Activated CD4-positive, alpha-beta memory T cell treated with anti-CD3 and anti-CD28 coated beads, Interleukin-2, amount 10 ng/mL, durations not matched to agents 7 days and 5 days (primary cell): ENCODE results near the gene CDH8. TPM values are rescaled to one million over a fixed set of nuclear protein-coding genes. Genes with fewer than 3 reads are reported as not detected.

Experiments used
- CTCF ChIA-PET: fragments of 350-600 bp; sonication (Branson Sonifier 250); formaldehyde crosslinking; loops from one replicate; lab custom pipeline; 2021; ENCODE audit warnings: antibody characterized with exemption, inconsistent platforms; lab: Charles Lee
- POLR2A ChIA-PET: fragments of 350-600 bp; sonication (Branson Sonifier 250); formaldehyde crosslinking; loops from one replicate; lab custom pipeline; 2021; ENCODE audit warnings: antibody characterized with exemption; lab: Charles Lee
- DNase-seq: peaks from one replicate; pipeline ENCODE4 v3.0.0-alpha.2; 2020
- H3K27ac Mint-ChIP-seq: one replicate; pipeline ENCODE4 v1.8.0; 2021; ENCODE audit warnings: mild to moderate bottlenecking, mixed read lengths
- H3K27me3 Mint-ChIP-seq: one replicate; pipeline ENCODE4 v1.8.0; 2021; ENCODE audit warnings: mixed read lengths
- H3K36me3 Mint-ChIP-seq: one replicate; pipeline ENCODE4 v1.8.0; 2021; ENCODE audit warnings: low read depth, mixed read lengths
- H3K4me1 Mint-ChIP-seq: one replicate; pipeline ENCODE4 v1.8.0; 2021; ENCODE audit warnings: mixed read lengths
- H3K4me3 Mint-ChIP-seq: one replicate; pipeline ENCODE4 v1.8.0; 2021; ENCODE audit warnings: mild to moderate bottlenecking, mixed read lengths
- H3K9me3 Mint-ChIP-seq: one replicate; pipeline ENCODE4 v1.8.0; 2021; ENCODE audit warnings: mixed read lengths
- total RNA-seq, 2 experiments: library from RNA; stranded (reverse); gene quantifications; one replicate each; pipeline ENCODE4 v1.2.3, GENCODE V29; 2021

CDH8 gene
- total RNA-seq, 2 experiments from 2014 or later: not detected

DNA sequence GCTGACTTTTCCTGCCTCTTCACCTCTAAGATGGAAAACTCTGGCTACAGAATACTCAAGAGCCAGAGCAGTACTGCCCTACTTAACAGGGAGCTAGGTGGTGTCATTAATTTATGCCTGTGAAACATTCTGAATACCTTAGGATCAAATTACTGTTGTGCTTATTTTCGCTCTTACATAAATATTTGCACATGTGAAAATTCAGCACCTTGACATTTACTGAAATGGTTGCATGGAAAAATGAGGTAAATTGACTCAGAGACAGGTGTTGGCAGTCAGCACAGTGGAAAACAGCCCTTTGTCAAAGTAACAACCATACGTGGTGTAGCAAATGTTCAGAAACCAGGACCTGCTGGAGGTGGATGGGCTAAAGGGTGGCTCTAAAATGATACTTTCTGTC, 193.6 kb downstream of the CDH8 start:
- peaks cover 28% of the 10 kb centered on the region for H3K9me3 Mint-ChIP-seq
- no peak overlapping the region for H3K4me3 Mint-ChIP-seq
- POLR2A ChIA-PET: no interaction called here

DNA sequence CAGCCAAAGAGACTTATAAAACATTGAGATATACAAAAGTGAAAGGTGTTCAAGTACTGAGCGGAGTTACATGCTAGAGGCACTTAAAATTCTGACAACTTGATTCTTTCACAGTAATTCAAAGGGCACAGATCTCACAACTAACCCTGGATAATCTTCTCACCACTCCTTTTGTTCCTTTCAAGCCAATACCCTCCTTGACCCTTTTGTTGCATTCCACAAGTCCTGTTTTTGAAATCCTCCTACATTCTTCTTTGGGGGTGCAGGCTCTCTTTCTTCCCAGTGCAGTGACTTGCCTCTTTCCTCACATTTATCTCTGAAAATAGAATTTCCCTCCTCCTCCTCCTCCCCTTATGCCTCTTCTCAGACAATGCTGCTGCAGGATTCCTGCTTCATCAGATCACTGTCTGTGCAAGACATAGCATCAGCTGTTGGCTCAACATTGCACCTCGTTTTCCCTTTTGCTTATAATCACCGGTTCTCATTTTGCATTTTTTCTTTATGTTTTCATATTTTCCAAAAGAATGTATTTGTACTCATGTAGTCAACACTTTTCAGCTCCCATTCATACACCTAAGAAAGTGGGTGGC, 199.3 kb downstream of the CDH8 start:
- CTCF ChIA-PET: no interaction called here

More for the DNA sequence above, 193.6 kb downstream of the CDH8 start:
- CTCF ChIA-PET: no interaction called here
- H3K4me1 Mint-ChIP-seq: no peaks in the 10 kb centered on the region
- no peaks in the 10 kb centered on the region for H3K36me3 Mint-ChIP-seq
- no peak overlapping the region for H3K27ac Mint-ChIP-seq
- no peaks in the 10 kb centered on the region for H3K27me3 Mint-ChIP-seq
- no peak for DNase-seq

DNA sequence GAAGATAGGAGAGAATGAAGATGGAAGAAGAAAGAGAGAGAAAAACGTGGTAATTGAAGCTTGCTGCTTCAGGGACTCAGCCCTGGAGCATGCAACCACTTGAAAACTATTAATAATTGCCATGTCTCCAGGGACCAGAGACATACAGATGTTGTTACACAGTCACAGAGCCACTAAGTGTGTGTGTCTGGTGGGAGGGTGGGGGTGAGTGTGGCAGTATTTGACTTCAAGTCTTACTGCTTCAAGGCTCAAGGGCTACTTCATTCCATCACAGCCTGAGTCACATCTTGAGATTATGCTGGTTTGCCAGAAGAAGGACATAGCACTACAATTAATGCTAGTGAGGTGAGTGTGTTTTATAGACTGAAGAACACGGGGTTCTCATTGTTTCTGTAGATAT, 202.2 kb downstream of the CDH8 start:
- ChIA-PET CTCF (no interaction called here), POLR2A (no interaction called here)
- H3K36me3 Mint-ChIP-seq: no peaks in the 10 kb centered on the region
- no peaks in the 10 kb centered on the region for H3K27me3 Mint-ChIP-seq
- H3K9me3 Mint-ChIP-seq: peaks cover 27% of the 10 kb centered on the region
- H3K4me1 Mint-ChIP-seq: no peaks in the 10 kb centered on the region
- no peak for DNase-seq
- no peak overlapping the region for H3K4me3 Mint-ChIP-seq
- H3K27ac Mint-ChIP-seq: no peak overlapping the region

More for the DNA sequence above, 199.3 kb downstream of the CDH8 start:
- Mint-ChIP-seq H3K4me1 (no peaks in the 10 kb centered on the region), H3K27ac (no peak overlapping the region), H3K4me3 (no peak overlapping the region), H3K36me3 (no peaks in the 10 kb centered on the region), H3K9me3 (peaks cover 23% of the 10 kb centered on the region), H3K27me3 (no peaks in the 10 kb centered on the region)
- POLR2A ChIA-PET: no interaction called here
- no peak for DNase-seq

DNA sequence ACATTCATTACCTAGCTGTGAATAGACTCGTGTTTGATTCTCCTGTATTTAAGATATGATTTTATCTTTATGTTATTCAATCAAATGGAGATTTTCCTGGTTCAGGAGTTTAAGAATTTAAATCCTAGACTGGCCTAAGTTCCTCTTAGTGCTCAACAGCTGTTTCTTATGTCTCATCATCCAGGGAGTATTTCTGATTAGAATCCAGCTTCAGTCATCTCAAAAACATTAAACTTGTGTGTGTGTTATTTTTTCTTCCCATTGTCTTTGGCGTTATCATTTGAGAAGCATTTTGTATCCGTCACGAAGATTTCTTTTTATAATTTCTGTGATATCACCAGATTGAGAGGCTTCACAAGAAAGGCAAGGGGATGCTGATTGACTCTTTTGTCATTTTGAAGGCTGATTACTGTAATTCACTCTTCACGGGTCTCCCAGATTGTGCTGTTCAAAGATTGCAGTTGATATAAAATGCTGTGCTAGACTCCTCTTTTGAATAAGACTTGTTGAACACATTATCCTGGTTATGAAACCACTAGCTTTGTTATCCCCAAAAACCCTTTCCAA, 204.8 kb downstream of the CDH8 start:
- H3K27me3 Mint-ChIP-seq: no peaks in the 10 kb centered on the region
- no peak overlapping the region for H3K4me3 Mint-ChIP-seq
- ChIA-PET CTCF (no interaction called here), POLR2A (no interaction called here)
- H3K27ac Mint-ChIP-seq: no peak overlapping the region
- H3K4me1 Mint-ChIP-seq: no peaks in the 10 kb centered on the region
- no peak for DNase-seq
- H3K36me3 Mint-ChIP-seq: no peaks in the 10 kb centered on the region
- peaks cover 16% of the 10 kb centered on the region for H3K9me3 Mint-ChIP-seq

DNA sequence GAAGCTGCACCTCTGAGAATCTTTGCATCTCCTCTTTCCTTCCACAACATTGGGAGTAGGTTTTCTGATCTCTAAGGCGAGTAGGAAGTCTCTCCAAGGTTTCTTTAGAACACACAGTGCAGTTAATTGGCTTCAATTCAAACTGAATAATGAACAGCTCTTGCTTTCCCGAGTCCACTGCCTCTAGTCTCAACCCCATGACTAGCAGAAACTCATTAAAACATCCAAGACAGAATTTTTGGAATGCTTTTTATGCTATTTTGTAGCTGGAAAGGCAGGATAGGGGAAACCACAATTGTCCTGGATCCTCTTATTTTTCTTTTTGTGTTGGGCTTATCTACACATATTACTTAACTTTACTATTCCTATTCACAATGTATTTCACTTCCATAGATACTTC, 206.6 kb downstream of the CDH8 start:
- H3K4me3 Mint-ChIP-seq: no peak overlapping the region
- CTCF ChIA-PET: no interaction called here
- no peaks in the 10 kb centered on the region for H3K4me1 Mint-ChIP-seq
- no peak for DNase-seq
- no peaks in the 10 kb centered on the region for H3K27me3 Mint-ChIP-seq
- POLR2A ChIA-PET: no interaction called here
- no peak overlapping the region for H3K27ac Mint-ChIP-seq
- H3K36me3 Mint-ChIP-seq: no peaks in the 10 kb centered on the region
- peaks cover 16% of the 10 kb centered on the region for H3K9me3 Mint-ChIP-seq

DNA sequence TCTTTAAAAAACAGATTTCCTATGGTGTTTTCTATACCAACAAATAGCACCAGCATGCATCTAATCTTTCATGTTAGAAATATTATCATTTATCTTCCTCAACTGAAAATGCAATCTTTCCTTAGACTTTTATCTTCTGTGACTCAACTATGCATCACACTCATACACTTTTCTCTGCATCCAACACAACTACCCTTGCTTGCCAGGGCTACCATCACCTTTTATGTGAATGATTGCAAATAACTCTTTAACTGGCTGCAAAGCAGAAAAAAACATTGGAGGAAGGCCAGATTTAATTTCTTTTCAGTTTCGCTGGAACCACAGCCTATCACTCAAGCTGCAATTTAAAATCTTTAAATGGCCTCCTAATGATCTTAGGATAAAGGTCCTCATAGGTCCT, 212.9 kb downstream of the CDH8 start:
- ChIA-PET POLR2A (no interaction called here), CTCF (no interaction called here)

DNA sequence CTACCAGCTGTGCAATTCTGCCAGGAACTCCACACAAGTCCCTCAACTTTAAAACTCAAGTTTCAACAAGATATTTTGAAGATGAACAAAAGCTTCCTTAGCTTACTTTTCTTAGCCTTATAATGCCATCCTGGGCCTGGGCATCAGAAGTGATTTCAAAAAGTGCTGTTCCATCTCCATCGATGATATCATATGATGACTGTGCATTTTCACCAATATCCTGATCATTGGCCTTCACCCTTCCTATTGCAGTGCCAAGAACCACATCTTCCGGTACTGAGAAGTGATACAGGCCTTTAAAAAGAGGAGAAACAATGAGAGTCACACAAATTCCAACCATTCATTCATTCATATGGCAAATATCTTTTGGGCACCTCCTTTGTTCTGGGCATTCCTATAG, 215.4 kb downstream of the CDH8 start:
- Mint-ChIP-seq H3K4me1 (no peaks in the 10 kb centered on the region), H3K27ac (no peak overlapping the region), H3K36me3 (no peaks in the 10 kb centered on the region), H3K9me3 (peaks cover 11% of the 10 kb centered on the region), H3K4me3 (no peak overlapping the region), H3K27me3 (no peaks in the 10 kb centered on the region)
- ChIA-PET POLR2A (no interaction called here), CTCF (interaction anchor here (0.6 kb wide), 1 partner anchor 516 kb away, joined by 3 read pairs; no protein-coding TSS in a partner anchor)
- DNase-seq: no peak

More for the DNA sequence above, 212.9 kb downstream of the CDH8 start:
- no peaks in the 10 kb centered on the region for H3K36me3 Mint-ChIP-seq
- H3K27me3 Mint-ChIP-seq: no peaks in the 10 kb centered on the region
- H3K9me3 Mint-ChIP-seq: peaks cover 16% of the 10 kb centered on the region
- no peak overlapping the region for H3K27ac Mint-ChIP-seq
- no peak for DNase-seq
- H3K4me3 Mint-ChIP-seq: no peak overlapping the region
- H3K4me1 Mint-ChIP-seq: no peaks in the 10 kb centered on the region

DNA sequence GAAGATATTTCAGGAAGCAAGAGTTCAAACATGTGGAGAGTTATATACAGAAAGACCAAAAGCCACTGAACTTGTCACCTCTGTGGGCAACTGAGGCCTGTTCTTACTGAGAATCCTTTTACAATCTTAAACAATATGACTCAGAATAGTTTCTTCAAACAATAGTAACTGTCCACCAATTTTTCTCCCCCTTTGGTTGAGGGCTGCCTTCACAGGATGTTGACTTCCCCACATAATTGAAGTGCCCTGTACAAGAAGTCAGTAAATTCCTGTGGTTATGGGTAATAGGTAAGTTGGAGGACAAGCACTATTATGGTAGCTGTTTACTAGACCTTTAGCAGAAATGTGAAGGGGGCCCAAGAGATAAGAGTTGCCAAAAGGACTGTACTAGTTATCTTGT, 215.8 kb downstream of the CDH8 start:
- POLR2A ChIA-PET: no interaction called here
- Mint-ChIP-seq H3K4me1 (no peaks in the 10 kb centered on the region), H3K27ac (no peak overlapping the region), H3K27me3 (no peaks in the 10 kb centered on the region), H3K4me3 (no peak overlapping the region), H3K9me3 (peaks cover 11% of the 10 kb centered on the region), H3K36me3 (no peaks in the 10 kb centered on the region)
- CTCF ChIA-PET: interaction anchor here (0.6 kb wide), 1 partner anchor 516 kb away, joined by 3 read pairs; no protein-coding TSS in a partner anchor
- no peak for DNase-seq

DNA sequence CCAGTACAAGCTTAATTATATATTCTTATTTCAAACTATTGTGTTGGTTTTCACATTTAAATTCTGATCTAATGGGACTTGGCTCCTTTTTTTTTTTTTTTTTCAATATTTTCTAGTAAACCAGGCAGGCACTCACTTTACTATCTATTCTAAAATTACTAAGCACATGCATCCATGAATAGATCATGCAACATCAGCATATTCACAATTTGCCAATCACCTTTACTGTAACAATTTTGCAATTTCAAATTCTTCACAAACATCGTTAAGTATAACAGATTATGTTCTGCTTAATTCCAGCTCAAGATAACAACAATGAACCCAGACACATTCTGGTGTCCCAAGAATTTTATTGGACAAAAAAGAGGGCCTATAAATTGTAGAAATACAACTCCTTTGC, 217.4 kb downstream of the CDH8 start:
- peaks cover 11% of the 10 kb centered on the region for H3K9me3 Mint-ChIP-seq

DNA sequence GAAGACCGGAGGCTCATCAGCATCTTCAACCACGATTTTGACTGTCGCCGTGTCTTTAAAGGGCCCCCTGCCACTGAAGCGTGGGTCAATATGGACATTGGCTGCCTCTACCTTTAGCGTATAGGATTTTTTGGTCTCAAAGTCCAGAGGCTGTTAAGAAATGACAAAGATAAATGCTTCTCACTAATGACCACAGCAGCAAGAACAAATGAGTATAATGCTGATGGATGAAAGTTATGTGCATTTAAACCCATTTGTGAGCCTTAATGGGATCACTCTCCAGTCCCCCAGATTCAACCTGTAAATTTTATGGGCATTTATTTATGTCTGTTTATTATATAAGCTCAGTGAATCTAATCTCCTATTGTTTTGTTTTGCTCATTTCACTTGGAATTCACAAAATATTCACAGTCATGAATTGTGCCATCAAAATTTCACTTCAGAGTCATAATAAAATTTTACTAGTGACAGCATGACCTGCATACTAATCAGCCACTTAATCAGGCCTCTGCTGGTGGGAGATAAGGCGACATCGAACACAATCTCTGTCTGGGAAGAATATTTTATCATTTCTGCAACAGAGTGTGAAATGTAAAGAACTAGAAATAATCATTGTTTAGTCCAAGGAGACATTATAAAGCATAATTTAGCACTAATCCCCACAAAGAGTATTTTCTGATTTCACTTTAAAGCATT, 218.5 kb downstream of the CDH8 start:
- peaks cover 10% of the 10 kb centered on the region for H3K9me3 Mint-ChIP-seq
- no peaks in the 10 kb centered on the region for H3K27me3 Mint-ChIP-seq
- H3K4me3 Mint-ChIP-seq: no peak overlapping the region
- CTCF ChIA-PET: no interaction called here
- POLR2A ChIA-PET: no interaction called here
- DNase-seq: no peak
- no peaks in the 10 kb centered on the region for H3K36me3 Mint-ChIP-seq
- H3K4me1 Mint-ChIP-seq: no peaks in the 10 kb centered on the region
- no peak overlapping the region for H3K27ac Mint-ChIP-seq

More for the DNA sequence above, 217.4 kb downstream of the CDH8 start:
- DNase-seq: no peak
- H3K36me3 Mint-ChIP-seq: no peaks in the 10 kb centered on the region
- H3K4me3 Mint-ChIP-seq: no peak overlapping the region
- H3K4me1 Mint-ChIP-seq: no peaks in the 10 kb centered on the region
- ChIA-PET CTCF (interaction anchor here (0.7 kb wide), 1 partner anchor 59 kb away, joined by 3 read pairs; no protein-coding TSS in a partner anchor), POLR2A (no interaction called here)
- no peak overlapping the region for H3K27ac Mint-ChIP-seq
- no peaks in the 10 kb centered on the region for H3K27me3 Mint-ChIP-seq

DNA sequence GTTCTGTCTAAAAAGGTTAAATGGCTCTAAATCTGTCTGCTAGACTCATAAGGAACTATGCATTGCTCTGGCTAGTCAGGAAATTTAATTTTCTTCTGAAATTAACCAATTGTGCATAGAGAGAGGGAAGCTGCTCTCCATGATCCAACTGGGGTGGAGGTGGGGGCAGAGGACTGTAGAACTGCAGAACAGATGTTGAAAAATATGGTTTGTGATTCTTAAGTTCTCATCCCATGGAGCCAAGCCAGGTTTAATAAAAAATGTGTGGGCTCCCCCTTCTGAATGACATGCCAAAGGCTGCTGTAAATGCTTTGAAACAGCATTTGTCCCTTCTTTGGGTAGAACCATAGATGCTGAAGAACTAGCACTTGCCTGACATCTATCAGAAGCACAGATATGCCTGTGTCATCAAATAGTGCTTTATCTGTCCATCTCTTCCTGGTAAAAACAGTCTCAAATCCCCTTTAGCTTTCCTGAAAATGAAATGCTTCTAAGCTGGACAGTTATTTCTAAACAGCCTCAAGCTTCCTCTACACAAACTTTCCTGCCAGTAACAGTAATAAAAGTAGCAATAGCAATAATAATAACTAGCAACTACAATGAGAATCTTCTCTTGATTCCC, 221.4 kb downstream of the CDH8 start:
- H3K27me3 Mint-ChIP-seq: no peaks in the 10 kb centered on the region
- POLR2A ChIA-PET: no interaction called here
- no peaks in the 10 kb centered on the region for H3K4me1 Mint-ChIP-seq
- H3K4me3 Mint-ChIP-seq: no peak overlapping the region
- H3K9me3 Mint-ChIP-seq: peaks cover 6% of the 10 kb centered on the region
- no peaks in the 10 kb centered on the region for H3K36me3 Mint-ChIP-seq
- CTCF ChIA-PET: no interaction called here
- no peak overlapping the region for H3K27ac Mint-ChIP-seq
- DNase-seq: no peak

DNA sequence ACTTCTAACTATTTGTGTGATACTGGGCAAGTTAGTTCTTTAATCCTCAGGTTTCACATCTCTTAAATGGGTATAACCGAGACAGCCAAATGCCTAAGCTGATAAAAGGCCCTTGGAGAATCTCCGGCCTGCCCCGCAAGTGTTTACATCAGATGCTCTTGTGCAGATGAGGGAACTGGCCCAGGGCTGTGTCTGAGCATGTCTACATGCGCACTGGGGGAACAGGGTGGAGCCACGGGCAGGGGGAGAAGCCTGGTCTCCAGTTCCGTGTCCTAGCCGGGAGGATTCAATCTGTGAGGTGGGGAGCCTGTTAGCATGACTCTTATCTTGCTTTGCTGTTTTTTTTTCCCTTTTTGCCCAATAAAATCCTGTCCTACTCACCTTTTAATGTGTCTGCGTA, 222.9 kb downstream of the CDH8 start:
- Mint-ChIP-seq H3K4me1 (no peaks in the 10 kb centered on the region), H3K27ac (no peak overlapping the region), H3K4me3 (no peak overlapping the region), H3K36me3 (no peaks in the 10 kb centered on the region), H3K27me3 (no peaks in the 10 kb centered on the region), H3K9me3 (peaks cover 6% of the 10 kb centered on the region)
- DNase-seq: no peak
- POLR2A ChIA-PET: no interaction called here
- CTCF ChIA-PET: no interaction called here

DNA sequence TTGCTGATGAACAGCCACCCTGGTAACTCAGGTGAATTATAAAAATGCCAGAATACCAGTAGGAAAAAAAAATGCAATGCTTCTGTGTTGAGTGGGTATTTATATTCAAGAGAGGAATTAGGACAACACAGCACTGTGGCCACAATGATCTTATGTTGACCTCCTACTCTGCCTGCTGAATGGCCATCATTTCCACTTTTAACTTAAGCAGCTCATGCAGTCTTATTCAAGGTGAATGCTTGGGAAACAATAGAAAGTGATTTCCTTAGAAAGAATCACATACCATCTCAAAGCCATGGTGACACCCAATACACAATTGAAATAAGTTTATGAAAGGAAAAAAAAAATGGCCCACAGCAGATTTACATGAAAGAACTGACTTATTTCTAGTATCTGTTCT, 224.0 kb downstream of the CDH8 start:
- Mint-ChIP-seq H3K9me3 (peaks cover 6% of the 10 kb centered on the region), H3K27ac (no peak overlapping the region), H3K4me3 (no peak overlapping the region), H3K4me1 (no peaks in the 10 kb centered on the region), H3K27me3 (no peaks in the 10 kb centered on the region), H3K36me3 (no peaks in the 10 kb centered on the region)
- CTCF ChIA-PET: no interaction called here
- no peak for DNase-seq
- POLR2A ChIA-PET: no interaction called here
